ENCODE measurements around the gene ZC3HAV1L. TPM values are rescaled to one million over a fixed set of nuclear protein-coding genes. Genes with fewer than 3 reads are reported as not detected.

The ZC3HAV1L gene
- total and polyA plus RNA-seq, 2 experiments from 2014 or later, result 2.0 to 11.3 TPM

DNA sequence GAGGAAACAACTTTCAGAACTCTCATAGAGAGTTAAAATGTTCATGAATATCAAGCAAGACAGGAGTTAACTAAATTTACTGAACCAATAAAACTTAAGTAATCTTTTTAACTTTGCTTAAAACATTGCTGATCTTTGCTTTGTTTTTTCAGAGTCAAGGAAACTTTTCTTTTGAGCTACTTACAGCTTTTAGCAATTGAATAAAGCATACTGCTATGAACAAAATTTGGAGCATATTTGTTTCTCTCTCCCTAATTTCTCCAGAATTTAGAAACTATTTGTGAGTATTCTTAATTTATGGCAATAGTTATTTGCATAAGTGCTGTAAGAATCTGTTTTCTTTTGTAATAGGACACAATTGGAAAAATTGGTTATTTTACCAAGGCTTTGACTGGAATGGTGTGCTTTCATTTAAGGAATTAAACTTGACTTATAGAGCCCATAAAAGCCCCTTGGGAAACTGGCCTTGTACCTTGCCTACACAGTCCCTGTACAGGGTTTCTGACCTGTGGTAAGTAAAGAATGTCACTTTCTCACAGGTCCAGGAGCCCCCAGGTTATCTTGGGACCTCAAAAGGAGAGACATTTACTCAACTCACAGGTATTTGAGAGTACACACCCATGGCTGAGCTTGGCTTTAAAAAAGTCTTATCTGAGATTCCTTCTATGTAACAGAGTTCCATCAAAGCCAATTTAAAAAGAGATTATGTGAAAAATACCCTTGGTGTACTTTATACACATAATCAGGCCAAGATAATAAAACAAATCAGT is 31.3 kb downstream of the ZC3HAV1L start:
- Histone ChIP-seq H3K4me1 (ENCODE audit: insufficient read depth) (no peaks in the 10 kb centered on the region; the same call in 1 of the 2 replicates), H3K9me2 (ENCODE audit: insufficient read depth) (0 out of 2 replicates have a peak, but pooled peaks cover 5% of the 10 kb centered on the region), H3F3A (replicated peaks; ENCODE audit: low read depth) (no peaks in the 10 kb centered on the region), H2AFZ (no peak overlapping the region), H3K4me3 (no peak overlapping the region), H3K27me3 (ENCODE audit: insufficient read depth) (no peaks in the 10 kb centered on the region), H3K79me2 (replicated peaks; ENCODE audit: insufficient read depth) (no peaks in the 10 kb centered on the region), H4K20me1 (replicated peaks; ENCODE audit: insufficient read depth) (no peaks in the 10 kb centered on the region), H3K4me2 (no peak overlapping the region), H3K36me3 (ENCODE audit: insufficient read depth) (no peaks in the 10 kb centered on the region; the same call in 1 of the 2 replicates), H3K27ac (ENCODE audit: low read depth) (no peak overlapping the region)
- TF ChIP-seq, protein P1, sequence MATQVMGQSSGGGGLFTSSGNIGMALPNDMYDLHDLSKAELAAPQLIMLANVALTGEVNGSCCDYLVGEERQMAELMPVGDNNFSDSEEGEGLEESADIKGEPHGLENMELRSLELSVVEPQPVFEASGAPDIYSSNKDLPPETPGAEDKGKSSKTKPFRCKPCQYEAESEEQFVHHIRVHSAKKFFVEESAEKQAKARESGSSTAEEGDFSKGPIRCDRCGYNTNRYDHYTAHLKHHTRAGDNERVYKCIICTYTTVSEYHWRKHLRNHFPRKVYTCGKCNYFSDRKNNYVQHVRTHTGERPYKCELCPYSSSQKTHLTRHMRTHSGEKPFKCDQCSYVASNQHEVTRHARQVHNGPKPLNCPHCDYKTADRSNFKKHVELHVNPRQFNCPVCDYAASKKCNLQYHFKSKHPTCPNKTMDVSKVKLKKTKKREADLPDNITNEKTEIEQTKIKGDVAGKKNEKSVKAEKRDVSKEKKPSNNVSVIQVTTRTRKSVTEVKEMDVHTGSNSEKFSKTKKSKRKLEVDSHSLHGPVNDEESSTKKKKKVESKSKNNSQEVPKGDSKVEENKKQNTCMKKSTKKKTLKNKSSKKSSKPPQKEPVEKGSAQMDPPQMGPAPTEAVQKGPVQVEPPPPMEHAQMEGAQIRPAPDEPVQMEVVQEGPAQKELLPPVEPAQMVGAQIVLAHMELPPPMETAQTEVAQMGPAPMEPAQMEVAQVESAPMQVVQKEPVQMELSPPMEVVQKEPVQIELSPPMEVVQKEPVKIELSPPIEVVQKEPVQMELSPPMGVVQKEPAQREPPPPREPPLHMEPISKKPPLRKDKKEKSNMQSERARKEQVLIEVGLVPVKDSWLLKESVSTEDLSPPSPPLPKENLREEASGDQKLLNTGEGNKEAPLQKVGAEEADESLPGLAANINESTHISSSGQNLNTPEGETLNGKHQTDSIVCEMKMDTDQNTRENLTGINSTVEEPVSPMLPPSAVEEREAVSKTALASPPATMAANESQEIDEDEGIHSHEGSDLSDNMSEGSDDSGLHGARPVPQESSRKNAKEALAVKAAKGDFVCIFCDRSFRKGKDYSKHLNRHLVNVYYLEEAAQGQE (IDR thresholded peaks at IDR 0.05; ENCODE audit: unreplicated experiment), result no peak
- TF ChIP-seq EZH2phosphoT487 (IDR thresholded peaks at IDR 0.05; ENCODE audit: unreplicated experiment), result no peak
- TF ChIP-seq EZH2 (IDR thresholded peaks at IDR 0.05; ENCODE audit: low read depth, unreplicated experiment), result no peak
- no peak for TF ChIP-seq POLR2AphosphoS5 (IDR thresholded peaks at IDR 0.05; ENCODE audit: low read depth)
- no peak for TF ChIP-seq ZNF331 (CRISPR knock-in tag; IDR thresholded peaks at IDR 0.05; ENCODE audit: low read depth)
- TF ChIP-seq ZNF114 (CRISPR knock-in tag; IDR thresholded peaks at IDR 0.05), result no peak
- no peak for TF ChIP-seq JUNB (IDR thresholded peaks at IDR 0.05; ENCODE audit: unreplicated experiment)
- TF ChIP-seq NANOG (IDR thresholded peaks at IDR 0.05; ENCODE audit: borderline replicate concordance), result no peak
- no peak for TF ChIP-seq CREB1 (CRISPR knock-in tag; IDR thresholded peaks at IDR 0.05; ENCODE audit: low read depth)
- TF ChIP-seq, protein P2, sequence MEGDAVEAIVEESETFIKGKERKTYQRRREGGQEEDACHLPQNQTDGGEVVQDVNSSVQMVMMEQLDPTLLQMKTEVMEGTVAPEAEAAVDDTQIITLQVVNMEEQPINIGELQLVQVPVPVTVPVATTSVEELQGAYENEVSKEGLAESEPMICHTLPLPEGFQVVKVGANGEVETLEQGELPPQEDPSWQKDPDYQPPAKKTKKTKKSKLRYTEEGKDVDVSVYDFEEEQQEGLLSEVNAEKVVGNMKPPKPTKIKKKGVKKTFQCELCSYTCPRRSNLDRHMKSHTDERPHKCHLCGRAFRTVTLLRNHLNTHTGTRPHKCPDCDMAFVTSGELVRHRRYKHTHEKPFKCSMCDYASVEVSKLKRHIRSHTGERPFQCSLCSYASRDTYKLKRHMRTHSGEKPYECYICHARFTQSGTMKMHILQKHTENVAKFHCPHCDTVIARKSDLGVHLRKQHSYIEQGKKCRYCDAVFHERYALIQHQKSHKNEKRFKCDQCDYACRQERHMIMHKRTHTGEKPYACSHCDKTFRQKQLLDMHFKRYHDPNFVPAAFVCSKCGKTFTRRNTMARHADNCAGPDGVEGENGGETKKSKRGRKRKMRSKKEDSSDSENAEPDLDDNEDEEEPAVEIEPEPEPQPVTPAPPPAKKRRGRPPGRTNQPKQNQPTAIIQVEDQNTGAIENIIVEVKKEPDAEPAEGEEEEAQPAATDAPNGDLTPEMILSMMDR (conservative IDR thresholded peaks at IDR 0.05; ENCODE audit: low read depth in 2 of 2), result no peak
- TF ChIP-seq, protein P3, sequence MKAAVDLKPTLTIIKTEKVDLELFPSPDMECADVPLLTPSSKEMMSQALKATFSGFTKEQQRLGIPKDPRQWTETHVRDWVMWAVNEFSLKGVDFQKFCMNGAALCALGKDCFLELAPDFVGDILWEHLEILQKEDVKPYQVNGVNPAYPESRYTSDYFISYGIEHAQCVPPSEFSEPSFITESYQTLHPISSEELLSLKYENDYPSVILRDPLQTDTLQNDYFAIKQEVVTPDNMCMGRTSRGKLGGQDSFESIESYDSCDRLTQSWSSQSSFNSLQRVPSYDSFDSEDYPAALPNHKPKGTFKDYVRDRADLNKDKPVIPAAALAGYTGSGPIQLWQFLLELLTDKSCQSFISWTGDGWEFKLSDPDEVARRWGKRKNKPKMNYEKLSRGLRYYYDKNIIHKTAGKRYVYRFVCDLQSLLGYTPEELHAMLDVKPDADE (IDR thresholded peaks at IDR 0.05), result no peak
- TF ChIP-seq, protein P4, sequence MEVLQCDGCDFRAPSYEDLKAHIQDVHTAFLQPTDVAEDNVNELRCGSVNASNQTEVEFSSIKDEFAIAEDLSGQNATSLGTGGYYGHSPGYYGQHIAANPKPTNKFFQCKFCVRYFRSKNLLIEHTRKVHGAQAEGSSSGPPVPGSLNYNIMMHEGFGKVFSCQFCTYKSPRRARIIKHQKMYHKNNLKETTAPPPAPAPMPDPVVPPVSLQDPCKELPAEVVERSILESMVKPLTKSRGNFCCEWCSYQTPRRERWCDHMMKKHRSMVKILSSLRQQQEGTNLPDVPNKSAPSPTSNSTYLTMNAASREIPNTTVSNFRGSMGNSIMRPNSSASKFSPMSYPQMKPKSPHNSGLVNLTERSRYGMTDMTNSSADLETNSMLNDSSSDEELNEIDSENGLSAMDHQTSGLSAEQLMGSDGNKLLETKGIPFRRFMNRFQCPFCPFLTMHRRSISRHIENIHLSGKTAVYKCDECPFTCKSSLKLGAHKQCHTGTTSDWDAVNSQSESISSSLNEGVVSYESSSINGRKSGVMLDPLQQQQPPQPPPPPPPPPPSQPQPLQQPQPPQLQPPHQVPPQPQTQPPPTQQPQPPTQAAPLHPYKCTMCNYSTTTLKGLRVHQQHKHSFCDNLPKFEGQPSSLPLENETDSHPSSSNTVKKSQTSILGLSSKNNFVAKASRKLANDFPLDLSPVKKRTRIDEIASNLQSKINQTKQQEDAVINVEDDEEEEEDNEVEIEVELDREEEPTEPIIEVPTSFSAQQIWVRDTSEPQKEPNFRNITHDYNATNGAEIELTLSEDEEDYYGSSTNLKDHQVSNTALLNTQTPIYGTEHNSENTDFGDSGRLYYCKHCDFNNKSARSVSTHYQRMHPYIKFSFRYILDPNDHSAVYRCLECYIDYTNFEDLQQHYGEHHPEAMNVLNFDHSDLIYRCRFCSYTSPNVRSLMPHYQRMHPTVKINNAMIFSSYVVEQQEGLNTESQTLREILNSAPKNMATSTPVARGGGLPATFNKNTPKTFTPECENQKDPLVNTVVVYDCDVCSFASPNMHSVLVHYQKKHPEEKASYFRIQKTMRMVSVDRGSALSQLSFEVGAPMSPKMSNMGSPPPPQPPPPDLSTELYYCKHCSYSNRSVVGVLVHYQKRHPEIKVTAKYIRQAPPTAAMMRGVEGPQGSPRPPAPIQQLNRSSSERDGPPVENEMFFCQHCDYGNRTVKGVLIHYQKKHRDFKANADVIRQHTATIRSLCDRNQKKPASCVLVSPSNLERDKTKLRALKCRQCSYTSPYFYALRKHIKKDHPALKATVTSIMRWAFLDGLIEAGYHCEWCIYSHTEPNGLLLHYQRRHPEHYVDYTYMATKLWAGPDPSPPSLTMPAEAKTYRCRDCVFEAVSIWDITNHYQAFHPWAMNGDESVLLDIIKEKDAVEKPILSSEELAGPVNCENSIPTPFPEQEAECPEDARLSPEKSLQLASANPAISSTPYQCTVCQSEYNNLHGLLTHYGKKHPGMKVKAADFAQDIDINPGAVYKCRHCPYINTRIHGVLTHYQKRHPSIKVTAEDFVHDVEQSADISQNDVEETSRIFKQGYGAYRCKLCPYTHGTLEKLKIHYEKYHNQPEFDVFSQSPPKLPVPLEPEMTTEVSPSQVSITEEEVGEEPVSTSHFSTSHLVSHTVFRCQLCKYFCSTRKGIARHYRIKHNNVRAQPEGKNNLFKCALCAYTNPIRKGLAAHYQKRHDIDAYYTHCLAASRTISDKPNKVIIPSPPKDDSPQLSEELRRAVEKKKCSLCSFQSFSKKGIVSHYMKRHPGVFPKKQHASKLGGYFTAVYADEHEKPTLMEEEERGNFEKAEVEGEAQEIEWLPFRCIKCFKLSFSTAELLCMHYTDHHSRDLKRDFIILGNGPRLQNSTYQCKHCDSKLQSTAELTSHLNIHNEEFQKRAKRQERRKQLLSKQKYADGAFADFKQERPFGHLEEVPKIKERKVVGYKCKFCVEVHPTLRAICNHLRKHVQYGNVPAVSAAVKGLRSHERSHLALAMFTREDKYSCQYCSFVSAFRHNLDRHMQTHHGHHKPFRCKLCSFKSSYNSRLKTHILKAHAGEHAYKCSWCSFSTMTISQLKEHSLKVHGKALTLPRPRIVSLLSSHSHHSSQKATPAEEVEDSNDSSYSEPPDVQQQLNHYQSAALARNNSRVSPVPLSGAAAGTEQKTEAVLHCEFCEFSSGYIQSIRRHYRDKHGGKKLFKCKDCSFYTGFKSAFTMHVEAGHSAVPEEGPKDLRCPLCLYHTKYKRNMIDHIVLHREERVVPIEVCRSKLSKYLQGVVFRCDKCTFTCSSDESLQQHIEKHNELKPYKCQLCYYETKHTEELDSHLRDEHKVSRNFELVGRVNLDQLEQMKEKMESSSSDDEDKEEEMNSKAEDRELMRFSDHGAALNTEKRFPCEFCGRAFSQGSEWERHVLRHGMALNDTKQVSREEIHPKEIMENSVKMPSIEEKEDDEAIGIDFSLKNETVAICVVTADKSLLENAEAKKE (CRISPR knock-in tag; IDR thresholded peaks at IDR 0.05), result no peak
- no peak for TF ChIP-seq STAT1 (IDR thresholded peaks at IDR 0.05; ENCODE audit: unreplicated experiment)
- H3K27ac Mint-ChIP-seq, result no peak overlapping the region
- no peak overlapping the region for H3K4me3 Mint-ChIP-seq
- DNase-seq (ENCODE audit: low spot score) (no peak), ATAC-seq (no peak)
- H3K4me1 Mint-ChIP-seq, result no peaks in the 10 kb centered on the region
- H3K9me3 Mint-ChIP-seq, result peaks cover 34% of the 10 kb centered on the region
- peaks cover 10% of the 10 kb centered on the region; the same call in 1 of the 3 replicates for H3K36me3 Mint-ChIP-seq (ENCODE audit: low read depth)
- no peaks in the 10 kb centered on the region for H3K27me3 Mint-ChIP-seq (ENCODE audit: insufficient read depth, low read depth, poor library complexity)

All from GM23338 (cell line).